ENCODE measurements around the gene ARID3B.
"Not testable (repeated sequence)": the region's sequence is repeated elsewhere in the genome, so short reads cannot be mapped to it uniquely, and the experiment has no call there.

Gene ARID3B

GRCh38 chr15:74537736-74538135, 3.3 kb upstream of the ARID3B start:
- no peak overlapping the region for H3K4me3 ChIP-seq (replicated peaks; ENCODE audit: low read depth, low read length)
- TF ChIP-seq CTCF (IDR thresholded peaks at IDR 0.05; ENCODE audit: insufficient read depth, low read length, poor library complexity, severe bottlenecking), result no peak
- H3K27me3 ChIP-seq (replicated peaks; ENCODE audit: control insufficient read depth, insufficient read depth, low read length), result no peaks in the 10 kb centered on the region
- H3K36me3 ChIP-seq (ENCODE audit: control insufficient read depth, insufficient read depth, low read length), result no peaks in the 10 kb centered on the region
- no peak for DNase-seq (ENCODE audit: extremely low read depth, insufficient read length)

GRCh38 chr15:74539521-74539920, 1.5 kb upstream of the ARID3B start:
- H3K4me3 ChIP-seq (replicated peaks; ENCODE audit: low read depth, low read length); H3K27me3 ChIP-seq (replicated peaks; ENCODE audit: control insufficient read depth, insufficient read depth, low read length); H3K36me3 ChIP-seq (ENCODE audit: control insufficient read depth, insufficient read depth, low read length); DNase-seq (ENCODE audit: extremely low read depth, insufficient read length): not testable (repeated sequence)

- DNase-seq (ENCODE audit: extremely low read depth, insufficient read length), result peak; percentile 7
Measured at GRCh38 chr15:74540161-74540760, 759 bp upstream of the ARID3B start.

GRCh38 chr15:74541494-74542165, 610 bp downstream of the ARID3B start:
- peak; percentile 54 for DNase-seq (ENCODE audit: extremely low read depth, insufficient read length)
- H3K27me3 ChIP-seq (replicated peaks; ENCODE audit: control insufficient read depth, insufficient read depth, low read length), result no peaks in the 10 kb centered on the region
- H3K36me3 ChIP-seq (ENCODE audit: control insufficient read depth, insufficient read depth, low read length), result peaks cover 8% of the 10 kb centered on the region
- peak overlapping the region; percentile 97 for H3K4me3 ChIP-seq (replicated peaks; ENCODE audit: low read depth, low read length)
- TF ChIP-seq CTCF (IDR thresholded peaks at IDR 0.05; ENCODE audit: insufficient read depth, low read length, poor library complexity, severe bottlenecking), result no peak

More at GRCh38 chr15:74540161-74540760, 759 bp upstream of the ARID3B start:
- Histone ChIP-seq H3K27me3 (replicated peaks; ENCODE audit: control insufficient read depth, insufficient read depth, low read length) (no peaks in the 10 kb centered on the region), H3K4me3 (replicated peaks; ENCODE audit: low read depth, low read length) (peak overlapping the region; percentile 78), H3K36me3 (ENCODE audit: control insufficient read depth, insufficient read depth, low read length) (peaks cover 1% of the 10 kb centered on the region; the same call in 1 of the 2 replicates)
- no peak for TF ChIP-seq CTCF (IDR thresholded peaks at IDR 0.05; ENCODE audit: insufficient read depth, low read length, poor library complexity, severe bottlenecking)

GRCh38 chr15:74542166-74543042, 1.4 kb downstream of the ARID3B start:
- no peak for DNase-seq (ENCODE audit: extremely low read depth, insufficient read length)
- H3K36me3 ChIP-seq (ENCODE audit: control insufficient read depth, insufficient read depth, low read length), result peaks cover 8% of the 10 kb centered on the region
- H3K4me3 ChIP-seq (replicated peaks; ENCODE audit: low read depth, low read length), result peak overlapping the region; percentile 97
- TF ChIP-seq CTCF (IDR thresholded peaks at IDR 0.05; ENCODE audit: insufficient read depth, low read length, poor library complexity, severe bottlenecking), result no peak
- H3K27me3 ChIP-seq (replicated peaks; ENCODE audit: control insufficient read depth, insufficient read depth, low read length), result no peaks in the 10 kb centered on the region

- Histone ChIP-seq H3K27me3 (replicated peaks; ENCODE audit: control insufficient read depth, insufficient read depth, low read length) (no peaks in the 10 kb centered on the region), H3K36me3 (ENCODE audit: control insufficient read depth, insufficient read depth, low read length) (peaks cover 8% of the 10 kb centered on the region), H3K4me3 (replicated peaks; ENCODE audit: low read depth, low read length) (peak overlapping the region; percentile 97)
- no peak for TF ChIP-seq CTCF (IDR thresholded peaks at IDR 0.05; ENCODE audit: insufficient read depth, low read length, poor library complexity, severe bottlenecking)
- DNase-seq (ENCODE audit: extremely low read depth, insufficient read length), result no peak
Measured at GRCh38 chr15:74543043-74543422, 2.0 kb downstream of the ARID3B start.
